ENCODE measurements around the gene NRP2.
A peak's percentile ranks its signal among the peaks of the same experiment; 100 is the strongest.

Gene NRP2

DNA sequence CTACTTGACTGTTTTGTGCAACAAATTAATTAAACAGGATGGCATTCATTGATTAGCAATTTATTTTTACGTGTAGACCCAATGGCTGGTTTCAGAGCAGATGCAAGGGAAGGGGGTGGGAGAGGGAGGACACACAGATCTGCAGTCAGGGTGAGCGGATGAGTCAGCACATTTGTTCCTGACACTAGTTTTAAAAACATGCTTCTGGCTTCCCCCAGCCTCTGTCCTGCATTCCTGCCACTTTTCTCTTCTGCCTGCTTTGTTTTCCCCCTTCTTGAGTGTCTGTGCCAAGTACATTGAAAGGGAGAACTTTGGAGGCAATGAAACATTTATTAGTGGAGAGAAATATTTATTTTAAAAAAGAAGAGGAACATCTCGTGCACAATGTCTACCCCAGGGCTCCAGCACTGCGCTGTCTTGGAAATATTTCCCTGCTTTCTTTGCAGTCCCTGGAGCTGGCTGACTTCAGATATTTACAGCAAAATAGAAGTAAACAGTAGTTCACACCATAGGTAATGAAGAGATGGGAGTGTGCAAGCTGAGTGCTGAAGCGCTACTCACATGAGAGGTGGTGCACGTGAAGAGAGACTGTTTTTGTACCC, 52.2 kb downstream of the NRP2 start:
- DNase-seq: peak in 1 of 2 experiments; percentile 15

DNA sequence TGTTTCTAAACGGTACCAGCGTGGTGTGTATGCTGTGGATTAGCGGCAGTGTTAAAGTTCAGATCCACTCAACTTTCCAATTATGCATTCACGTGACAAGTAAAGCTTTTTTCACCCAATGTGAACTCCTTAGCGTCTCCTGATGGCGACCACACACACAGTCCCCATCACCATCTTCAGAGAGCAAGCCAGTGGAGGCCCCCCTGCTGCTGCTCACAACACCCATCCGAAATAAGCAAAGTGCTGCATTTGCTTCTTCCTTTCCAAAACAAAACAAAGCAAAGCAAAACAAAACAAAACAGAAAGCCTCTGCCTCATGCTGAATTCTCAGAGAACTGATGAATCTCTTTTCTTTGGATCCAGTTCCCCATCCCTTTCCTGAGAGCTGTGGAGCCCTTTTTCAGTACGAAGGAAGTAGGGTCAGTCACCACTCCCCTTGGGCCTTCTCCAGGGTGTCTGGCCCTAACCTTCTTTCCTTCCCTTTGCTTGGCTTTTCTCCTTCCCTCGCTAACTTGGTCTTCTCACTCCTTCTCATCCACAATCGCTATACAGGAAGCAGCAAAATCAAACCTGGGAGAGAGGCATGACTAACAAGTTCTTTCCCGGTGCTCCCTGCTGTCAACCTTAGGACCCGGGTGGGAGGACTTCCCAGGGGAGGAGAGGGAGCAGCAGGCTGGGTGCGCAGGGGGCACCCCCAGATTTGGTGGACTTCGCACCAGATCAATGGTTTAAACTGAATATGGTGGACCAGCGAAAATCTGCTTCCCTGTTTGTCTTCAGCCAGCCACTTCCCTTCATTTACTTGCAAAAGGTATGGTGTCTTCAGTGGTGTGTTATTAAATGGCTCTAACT, 56.0 kb downstream of the NRP2 start:
- DNase-seq: no peak

DNA sequence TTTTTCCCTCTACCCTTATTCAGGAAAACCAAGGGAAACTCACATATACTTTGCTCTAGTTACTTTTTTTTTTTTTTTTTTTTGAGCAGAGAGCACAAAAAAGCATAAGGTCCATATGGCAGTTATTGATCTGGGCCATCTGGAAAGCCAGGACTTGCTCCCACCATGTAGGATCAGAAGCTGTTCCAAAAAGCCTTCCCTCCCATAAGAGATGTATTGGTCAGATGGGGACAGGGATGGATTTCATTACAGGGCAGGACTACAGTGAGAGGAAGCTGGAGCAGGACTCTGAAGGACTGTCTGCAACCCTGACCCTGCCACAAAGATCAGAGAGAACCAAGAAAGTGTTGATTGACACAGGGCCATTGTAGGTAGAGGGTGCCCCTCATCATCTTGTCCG, 57.3 kb downstream of the NRP2 start:
- no peak for DNase-seq

DNA sequence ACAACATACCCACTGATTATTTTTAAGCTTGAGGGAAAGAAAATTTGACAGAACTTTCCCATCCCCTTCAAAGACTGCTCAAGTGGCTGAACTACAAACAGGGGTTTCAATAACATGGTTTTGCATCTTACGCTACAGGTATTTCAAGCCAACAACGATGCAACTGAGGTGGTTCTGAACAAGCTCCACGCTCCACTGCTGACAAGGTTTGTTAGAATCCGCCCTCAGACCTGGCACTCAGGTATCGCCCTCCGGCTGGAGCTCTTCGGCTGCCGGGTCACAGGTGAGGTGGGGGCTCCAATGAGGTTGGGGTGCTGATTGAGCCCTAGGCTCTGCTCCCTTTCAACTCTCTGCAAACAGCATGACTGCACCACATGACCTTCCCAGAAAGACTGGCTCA, 58.1 kb downstream of the NRP2 start:
- DNase-seq: no peak

DNA sequence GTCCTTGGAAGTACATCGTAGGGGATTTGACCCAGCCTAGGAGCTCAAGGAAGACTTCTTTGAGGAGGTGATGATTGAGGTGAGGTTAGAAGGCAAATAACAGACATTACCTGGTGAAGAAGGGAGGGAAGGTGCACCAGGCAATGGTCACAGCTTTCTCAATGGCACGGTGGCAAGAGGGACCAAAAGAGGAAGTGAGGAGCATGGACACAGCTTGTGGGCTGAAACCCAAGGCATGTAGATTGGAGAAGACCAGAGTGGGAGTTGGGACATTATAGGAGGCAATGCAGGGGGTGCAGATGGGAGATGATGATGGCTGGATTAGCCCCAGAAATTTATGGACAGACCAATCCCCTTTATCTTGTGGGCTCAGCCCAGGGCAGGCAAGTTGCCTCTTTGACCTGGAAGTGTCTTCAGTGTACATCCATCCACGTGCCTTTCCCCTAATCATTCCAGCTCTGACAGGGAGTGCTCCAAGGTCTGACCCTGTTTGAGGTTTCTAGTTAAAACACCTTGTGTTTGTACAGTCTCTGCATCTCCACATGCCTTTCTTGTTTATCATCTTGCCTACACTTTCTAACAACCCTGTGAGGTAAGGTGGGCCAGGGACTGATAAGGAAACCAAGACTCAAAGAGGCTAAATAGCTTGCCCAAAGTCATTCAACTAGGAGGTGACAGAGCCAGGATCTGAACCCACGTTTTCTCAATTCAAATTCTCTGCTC, 59.1 kb downstream of the NRP2 start:
- DNase-seq: no peak

DNA sequence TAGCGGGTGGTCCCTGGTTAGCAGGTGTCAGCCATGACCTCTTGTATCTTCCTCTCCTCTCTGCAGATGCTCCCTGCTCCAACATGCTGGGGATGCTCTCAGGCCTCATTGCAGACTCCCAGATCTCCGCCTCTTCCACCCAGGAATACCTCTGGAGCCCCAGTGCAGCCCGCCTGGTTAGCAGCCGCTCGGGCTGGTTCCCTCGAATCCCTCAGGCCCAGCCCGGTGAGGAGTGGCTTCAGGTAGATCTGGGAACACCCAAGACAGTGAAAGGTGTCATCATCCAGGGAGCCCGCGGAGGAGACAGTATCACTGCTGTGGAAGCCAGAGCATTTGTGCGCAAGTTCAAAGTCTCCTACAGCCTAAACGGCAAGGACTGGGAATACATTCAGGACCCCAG, 60.8 kb downstream of the NRP2 start:
- DNase-seq: no peak

DNA sequence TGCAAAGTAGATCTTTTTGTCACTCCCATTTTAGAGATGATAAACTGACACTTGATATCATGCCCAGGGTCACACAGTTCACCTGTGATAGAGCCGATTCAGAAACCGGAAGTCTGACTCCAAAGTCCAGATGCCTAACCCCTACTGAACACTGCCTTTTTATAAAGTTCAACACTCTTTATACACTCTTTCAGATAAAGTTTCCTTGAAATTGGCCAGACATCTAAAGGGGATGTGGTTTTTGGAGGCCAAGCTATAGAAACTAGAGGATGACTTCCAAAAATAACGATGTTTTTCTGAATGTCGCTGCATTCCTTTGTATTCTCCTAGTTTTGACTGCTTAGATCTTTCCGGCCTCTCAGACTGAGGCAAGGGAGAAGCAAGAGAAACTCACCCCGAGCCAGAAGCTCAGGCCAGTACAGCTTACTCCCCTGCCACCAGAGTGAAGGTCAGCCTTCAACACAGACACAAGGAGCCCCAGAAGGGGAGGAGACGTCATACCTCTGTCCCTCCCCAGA, 61.8 kb downstream of the NRP2 start:
- DNase-seq: no peak

DNA sequence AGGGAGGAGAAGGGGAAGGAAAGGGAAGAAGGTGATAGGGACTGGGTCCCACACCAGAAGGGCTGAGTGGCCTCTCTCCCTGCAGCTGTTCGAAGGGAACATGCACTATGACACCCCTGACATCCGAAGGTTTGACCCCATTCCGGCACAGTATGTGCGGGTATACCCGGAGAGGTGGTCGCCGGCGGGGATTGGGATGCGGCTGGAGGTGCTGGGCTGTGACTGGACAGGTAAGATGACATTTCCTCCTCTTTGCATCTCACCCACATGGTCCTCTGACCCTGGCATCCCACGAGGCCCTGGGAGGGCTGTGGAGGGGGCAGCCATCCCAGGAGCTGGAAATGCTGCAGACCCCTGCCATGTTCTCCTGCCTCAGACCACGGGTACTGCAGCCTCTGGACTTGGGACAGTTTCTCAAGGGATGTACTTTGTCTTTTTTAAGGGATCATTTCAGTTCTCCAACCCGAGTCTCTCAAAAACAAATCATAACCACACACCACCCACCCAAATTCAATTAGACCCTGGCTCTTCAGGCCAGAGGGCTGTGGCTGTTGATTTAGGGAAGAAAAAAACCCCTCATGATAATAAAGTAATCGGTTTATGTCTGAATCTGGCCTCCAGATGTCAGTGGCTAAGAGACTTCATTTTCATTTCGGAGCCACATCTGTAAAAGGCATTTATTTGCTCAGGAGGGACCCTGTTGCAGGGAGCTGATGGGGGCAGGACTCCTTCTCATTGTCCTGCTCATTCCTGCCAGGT, 63.5 kb downstream of the NRP2 start:
- no peak for DNase-seq

DNA sequence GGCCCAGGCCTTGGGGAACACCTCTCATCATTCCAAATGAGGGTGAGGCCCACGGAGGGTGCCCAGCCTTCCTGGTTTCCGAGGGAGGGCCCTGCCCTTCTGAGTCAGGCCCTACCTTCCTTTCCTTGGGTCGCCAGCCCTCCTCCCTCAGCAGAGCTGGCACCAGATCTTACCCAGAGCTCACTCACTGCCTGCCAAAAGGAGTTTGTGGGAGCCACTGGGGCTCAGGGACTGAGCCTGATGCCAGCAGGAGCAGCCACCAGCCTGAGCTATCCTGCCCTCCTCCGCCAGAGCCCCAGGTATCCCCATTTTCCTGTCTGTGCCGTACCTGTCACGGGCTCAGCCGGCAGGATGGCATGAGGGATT, 64.1 kb downstream of the NRP2 start:
- no peak for DNase-seq

DNA sequence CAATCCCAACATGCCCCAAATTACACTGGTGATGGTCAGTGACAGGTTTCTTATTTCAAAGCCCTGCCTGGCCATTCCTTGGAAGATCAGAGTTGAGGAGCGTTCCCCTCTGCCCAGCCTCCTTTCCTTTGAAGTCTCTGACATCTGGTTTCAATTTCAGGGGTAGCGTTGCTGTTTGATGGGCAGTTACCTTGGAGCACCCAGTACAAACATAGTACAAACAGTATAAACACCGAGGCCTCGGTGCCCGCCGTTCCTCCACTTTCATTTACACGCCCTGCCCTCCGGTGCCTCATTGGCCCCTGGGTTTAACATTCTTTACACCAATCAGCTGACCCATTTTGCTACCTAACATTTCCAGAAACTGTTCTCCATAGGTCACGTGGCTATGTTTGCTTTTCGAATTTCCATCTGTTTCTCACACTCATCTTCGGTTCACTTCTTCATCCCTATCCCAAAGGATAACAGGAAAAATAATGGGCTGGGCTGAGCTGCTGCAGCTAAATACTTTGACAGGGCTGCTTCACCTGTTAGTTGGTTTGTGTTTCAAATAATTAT, 65.6 kb downstream of the NRP2 start:
- no peak for DNase-seq

DNA sequence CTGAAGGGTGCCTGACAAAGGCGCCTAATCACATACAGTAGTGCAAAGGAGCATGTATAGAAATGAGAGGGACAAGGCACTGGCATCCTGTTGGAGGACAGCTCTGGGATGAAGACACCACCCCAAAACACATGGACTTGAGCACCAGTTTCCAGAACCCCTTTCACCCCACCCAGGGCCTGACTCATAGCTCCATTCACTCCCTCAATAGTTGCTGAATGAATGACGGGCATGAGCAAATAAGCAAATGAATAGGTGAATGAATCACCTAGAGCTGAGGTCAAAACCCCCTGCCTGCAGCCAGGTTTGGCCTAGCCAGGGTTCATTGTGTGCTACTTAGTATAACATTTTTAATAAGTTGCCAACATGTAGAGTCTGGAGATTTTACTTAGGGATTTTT, 66.3 kb downstream of the NRP2 start:
- DNase-seq: no peak

DNA sequence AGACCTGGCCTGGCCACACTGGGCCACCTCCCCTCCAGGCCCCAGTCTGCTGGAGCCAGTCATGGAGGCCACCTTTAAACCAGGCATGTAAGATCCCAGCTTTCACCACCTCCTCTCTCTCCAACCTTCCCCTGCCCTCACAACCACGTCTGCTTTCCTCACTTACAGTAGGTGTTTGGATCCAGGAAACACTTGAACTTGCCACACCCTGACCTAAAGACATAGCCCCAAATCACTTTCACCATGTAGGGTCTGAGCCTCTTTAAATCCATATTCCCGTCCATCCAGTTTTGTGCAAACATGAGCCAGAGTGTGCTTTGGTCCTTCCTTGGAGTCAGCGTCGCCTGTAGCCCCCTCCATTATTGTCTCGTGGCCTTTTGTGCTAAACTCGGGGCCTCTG, 66.8 kb downstream of the NRP2 start:
- DNase-seq: no peak

DNA sequence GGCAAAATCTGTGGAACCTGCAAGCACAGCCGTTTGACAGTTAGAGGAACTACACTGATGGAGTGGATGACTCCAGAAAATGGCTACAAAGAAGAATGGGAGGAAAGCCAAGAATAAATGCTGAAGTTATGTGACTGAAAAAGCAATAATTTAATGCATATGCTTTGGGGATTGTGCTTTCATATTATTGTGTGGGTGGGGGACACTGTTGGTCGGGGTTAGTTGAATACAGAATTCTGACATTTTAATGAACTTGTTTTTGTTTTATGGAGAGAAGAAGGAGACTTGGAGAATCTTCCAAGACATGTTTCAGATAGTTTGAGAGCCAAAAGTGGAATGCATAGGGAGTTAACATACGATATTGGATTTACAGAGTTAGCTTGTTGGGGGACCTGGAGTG, 68.5 kb downstream of the NRP2 start:
- no peak for DNase-seq

DNA sequence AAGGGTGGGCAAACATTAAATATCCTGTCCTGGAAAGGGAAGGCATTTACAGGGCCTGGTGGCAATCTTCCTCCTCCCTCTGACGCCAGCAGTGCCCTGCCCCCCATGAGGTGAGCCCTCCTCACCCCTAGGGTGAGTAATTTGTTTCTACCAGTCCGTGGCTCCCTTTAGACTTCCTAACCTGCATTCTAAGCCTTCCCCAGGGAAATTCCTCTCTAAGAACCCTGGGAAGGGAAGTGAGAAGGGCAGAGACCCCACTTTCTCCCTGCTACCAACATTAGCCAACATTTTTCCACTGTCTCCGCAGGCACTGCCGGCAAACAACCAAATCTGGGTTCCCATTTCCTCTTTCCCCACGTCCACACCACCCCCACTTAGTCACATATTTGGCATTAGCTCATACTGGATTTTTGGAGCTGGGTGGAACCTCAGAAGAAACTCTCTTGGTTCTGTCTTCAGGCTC, 69.3 kb downstream of the NRP2 start:
- no peak for DNase-seq

DNA sequence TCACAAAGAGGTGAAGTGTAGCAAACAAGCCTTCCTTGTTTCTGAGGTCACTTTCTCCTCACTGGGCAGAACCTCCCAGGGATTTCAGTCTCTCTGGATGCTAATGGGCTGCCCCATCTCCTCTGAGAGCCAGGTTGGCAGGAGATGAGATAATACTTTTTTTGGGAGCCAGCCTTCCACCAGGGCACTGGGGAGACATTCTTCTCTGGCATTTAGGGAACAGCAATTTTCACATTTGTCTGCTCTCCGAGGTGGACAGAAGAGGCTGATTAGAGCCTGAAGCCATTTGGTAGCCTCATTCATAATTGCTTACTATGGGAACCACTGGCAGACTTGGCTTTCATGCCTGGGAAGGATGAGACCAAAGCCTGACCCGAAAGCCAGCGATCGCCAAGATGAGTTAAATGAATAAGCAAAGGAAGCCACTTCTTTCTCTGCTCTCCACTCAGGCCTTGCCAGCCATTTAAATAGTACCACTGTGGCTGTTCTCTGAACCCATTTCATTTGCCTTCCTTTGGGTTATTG, 70.1 kb downstream of the NRP2 start:
- no peak for DNase-seq

DNA sequence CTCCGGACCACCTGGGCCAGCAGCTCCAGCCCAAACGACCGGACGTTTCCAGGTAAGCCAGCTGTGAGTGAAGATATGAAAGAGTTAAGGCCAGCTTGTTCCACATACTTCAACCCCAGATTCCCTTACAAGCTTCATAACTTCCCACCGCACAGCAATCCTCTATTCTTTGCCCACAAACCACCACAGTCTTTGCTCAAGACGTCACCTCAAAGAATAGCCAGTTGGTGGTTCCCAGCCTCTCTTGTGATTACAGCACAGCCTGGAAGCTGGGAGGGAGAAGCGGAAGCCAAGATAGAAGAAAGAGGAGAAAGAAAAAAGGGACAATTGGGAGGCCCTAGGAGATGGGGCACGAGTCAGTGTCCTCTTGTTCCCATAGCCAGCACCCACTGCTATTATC, 70.6 kb downstream of the NRP2 start:
- no peak for DNase-seq

DNA sequence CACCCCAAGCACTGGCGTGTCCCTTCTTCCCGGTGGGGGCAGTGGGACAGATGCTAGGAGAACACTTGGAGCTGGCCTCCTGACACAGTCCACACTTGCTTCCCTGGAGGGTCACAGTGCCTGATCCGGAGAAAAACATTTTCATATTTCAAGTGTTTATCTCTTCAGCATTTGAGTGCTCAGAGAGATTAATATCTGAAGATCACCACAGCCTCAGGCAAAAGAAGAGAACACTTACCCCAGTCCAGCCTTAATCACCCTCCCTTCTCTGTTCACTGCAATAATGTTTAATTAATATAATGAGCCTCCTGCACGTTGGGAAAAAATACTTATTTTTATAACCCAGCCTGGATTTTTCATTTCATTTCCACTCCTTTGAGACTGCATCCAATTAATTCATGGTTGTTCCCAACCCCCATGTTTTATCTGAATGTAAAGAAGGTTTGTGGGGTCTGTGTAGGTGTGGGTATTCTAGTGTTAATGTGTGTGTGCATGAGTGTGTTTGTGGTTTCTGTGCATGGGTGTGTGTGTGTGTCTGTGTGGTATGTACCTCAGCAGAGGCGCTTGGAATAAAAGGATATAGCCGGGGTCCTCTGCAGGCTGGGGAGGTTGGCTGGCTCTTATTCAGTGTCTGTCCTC, 72.1 kb downstream of the NRP2 start:
- no peak for DNase-seq

DNA sequence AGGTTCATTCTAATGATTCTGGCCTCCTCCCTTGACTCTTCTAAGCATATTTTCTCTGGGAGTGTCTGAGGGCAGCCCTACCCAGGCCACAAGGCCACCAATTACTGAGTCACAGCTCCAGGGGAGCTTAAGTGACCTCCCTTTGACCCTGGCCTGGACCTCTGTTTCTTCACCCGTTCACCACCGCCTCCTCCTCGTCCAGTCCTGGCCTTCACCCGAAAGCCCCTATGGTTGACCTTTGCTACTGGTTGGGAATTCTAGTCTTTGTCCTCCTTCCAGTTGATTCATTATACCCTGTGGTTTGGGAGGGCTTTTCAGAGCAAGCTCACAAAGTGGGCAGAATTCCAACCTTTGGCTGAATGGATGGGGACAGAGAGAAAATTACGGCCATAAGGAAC, 72.6 kb downstream of the NRP2 start:
- DNase-seq: no peak

DNA sequence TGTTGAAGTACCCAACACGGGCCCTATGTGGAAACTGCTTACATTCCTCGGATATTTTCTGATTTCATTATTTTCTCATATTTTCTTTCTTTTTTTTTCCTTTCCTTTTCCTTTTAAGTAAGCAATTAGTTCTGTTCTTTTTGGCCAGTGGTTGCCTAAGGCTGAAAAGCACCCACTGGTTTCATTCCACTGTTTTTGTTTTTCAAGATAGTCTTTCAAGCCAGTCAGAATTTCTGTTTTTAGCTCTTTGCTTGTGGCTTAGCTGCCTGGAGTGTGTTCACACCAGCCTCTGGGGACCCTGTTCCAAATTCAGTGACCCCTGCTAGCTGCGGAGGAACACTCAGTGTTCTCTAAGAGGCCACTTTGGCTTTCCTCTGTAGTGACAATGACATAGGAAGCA, 73.6 kb downstream of the NRP2 start:
- no peak for DNase-seq

DNA sequence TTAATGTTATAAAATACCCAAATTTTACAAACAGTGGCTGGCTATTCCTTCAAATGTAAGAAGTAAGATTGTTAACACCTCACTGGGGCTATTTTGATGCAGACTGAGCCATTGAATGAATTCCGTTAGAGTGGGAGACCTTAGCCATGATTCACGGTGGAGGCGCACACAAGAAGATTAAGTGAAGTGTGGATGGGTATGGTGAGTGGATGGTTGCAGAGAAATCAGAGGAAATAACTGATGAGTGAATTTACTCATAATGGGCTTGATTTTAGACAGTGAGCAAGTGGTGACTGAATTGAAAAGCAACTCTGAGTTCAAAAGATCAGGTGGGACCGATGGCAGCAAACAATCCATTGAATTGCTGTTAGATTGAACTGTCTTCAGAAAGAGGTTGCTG, 75.0 kb downstream of the NRP2 start:
- no peak for DNase-seq

DNA sequence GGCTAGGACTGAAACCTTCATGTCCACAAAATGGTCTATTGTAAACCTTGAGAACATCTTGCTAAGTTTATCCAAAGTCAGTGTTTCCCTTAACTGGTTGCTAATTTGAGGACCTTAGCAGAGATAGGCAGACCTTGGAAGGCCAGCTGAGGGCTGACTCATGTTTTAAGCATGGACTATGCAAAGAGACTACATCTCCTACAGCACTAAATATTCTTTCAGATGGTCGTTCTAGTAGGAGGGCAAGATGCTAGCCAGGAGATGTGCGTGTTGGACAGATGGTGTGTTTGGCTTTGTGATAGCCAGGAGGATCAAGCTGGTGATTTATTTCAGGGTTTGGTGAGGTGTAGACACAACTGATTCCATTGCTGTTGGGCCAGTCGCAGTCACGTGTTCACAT, 75.8 kb downstream of the NRP2 start:
- DNase-seq: no peak

DNA sequence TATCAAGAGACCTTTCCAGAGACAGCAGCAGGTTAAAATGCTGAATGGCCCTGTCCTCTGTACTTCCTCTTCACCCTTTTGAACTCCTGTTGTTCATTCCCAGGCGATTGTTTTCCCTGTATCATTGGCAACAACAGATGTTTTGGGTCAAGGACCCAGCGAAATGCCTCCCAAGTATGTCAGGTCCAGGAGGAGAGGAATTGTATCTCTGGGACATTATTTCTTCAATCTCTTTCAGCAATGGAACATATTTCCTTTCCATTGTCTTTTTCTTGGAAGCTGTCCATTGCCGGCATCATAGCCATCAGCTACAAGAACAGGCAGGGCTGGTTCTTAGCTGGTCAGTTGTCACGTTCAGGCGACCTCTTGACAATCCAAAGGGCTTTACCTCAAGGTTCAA, 76.2 kb downstream of the NRP2 start:
- no peak for DNase-seq

Data from SHP77 (cell line).